ENCODE data around the gene MUC12.

MUC12 gene

GRCh38 chr7:101066141-101066832, 96.9 kb downstream of the MUC12 start:
- DNase-seq (ENCODE audit: low spot score), result no peak

DNA sequence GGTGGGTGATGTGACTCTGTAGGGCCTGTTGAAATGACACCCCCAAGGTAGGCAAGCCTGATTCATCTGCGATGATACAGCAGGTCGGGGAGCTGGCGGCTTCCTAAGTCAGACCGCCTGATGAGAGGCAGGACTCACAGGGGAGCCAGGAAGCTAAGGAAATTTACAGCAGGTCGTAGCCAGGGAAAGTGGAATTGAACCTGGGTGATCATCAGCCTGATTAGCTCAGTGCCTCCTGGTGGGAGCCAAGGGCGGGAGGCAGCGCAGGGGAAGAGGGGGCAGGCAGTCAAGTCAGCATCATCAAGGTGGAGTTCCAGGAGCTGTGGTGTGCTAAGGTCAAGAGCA, 97.4 kb downstream of the MUC12 start:
- DNase-seq (ENCODE audit: low spot score), result no peak

GRCh38 chr7:101068401-101068800, 99.0 kb downstream of the MUC12 start:
- no peak for DNase-seq (ENCODE audit: low spot score)

All from NAMALWA (cell line).